ENCODE results near the gene SYNPO. TPM values are rescaled to one million over a fixed set of nuclear protein-coding genes. Genes with fewer than 3 reads are reported as not detected.

SYNPO gene
- total RNA-seq, 1 donor from 2014 or later, result 16.1 TPM

GRCh38 chr5:150655221-150655620, 14.8 kb downstream of the SYNPO start:
- DNase-seq, result no peak
- H3K36me3 Mint-ChIP-seq (ENCODE audit: unreplicated experiment), result peaks cover 4% of the 10 kb centered on the region
- H3K27ac Mint-ChIP-seq (ENCODE audit: unreplicated experiment), result no peak overlapping the region
- H3K9me3 Mint-ChIP-seq (ENCODE audit: unreplicated experiment), result peaks cover 2% of the 10 kb centered on the region
- peaks cover 32% of the 10 kb centered on the region for H3K4me1 Mint-ChIP-seq (ENCODE audit: low read depth, unreplicated experiment)
- TF ChIP-seq CTCF (IDR thresholded peaks at IDR 0.05; ENCODE audit: partially characterized antibody, unreplicated experiment), result no peak
- peaks cover 17% of the 10 kb centered on the region for H3K27me3 Mint-ChIP-seq (ENCODE audit: unreplicated experiment)
- H3K4me3 Mint-ChIP-seq (ENCODE audit: unreplicated experiment), result no peak overlapping the region

- peak; percentile 86 for DNase-seq
- Mint-ChIP-seq H3K27ac (ENCODE audit: unreplicated experiment) (no peak overlapping the region), H3K4me1 (ENCODE audit: low read depth, unreplicated experiment) (peaks cover 26% of the 10 kb centered on the region), H3K4me3 (ENCODE audit: unreplicated experiment) (peak overlapping the region; percentile 75), H3K9me3 (ENCODE audit: unreplicated experiment) (peaks cover 2% of the 10 kb centered on the region), H3K36me3 (ENCODE audit: unreplicated experiment) (peaks cover 1% of the 10 kb centered on the region), H3K27me3 (ENCODE audit: unreplicated experiment) (peaks cover 10% of the 10 kb centered on the region)
- TF ChIP-seq CTCF (IDR thresholded peaks at IDR 0.05; ENCODE audit: partially characterized antibody, unreplicated experiment), result peak; percentile 71
These were observed 16.0 kb downstream of the SYNPO start for GRCh38 chr5:150656191-150657132.

- Mint-ChIP-seq H3K9me3 (ENCODE audit: unreplicated experiment) (peaks cover 2% of the 10 kb centered on the region), H3K36me3 (ENCODE audit: unreplicated experiment) (no peaks in the 10 kb centered on the region), H3K27me3 (ENCODE audit: unreplicated experiment) (peaks cover 9% of the 10 kb centered on the region), H3K4me1 (ENCODE audit: low read depth, unreplicated experiment) (peaks cover 18% of the 10 kb centered on the region), H3K27ac (ENCODE audit: unreplicated experiment) (no peak overlapping the region), H3K4me3 (ENCODE audit: unreplicated experiment) (no peak overlapping the region)
- no peak for TF ChIP-seq CTCF (IDR thresholded peaks at IDR 0.05; ENCODE audit: partially characterized antibody, unreplicated experiment)
- no peak for DNase-seq
These were observed 17.7 kb downstream of the SYNPO start for GRCh38 chr5:150658121-150658520.

GRCh38 chr5:150658699-150659265, 18.3 kb downstream of the SYNPO start:
- no peak overlapping the region for H3K4me3 Mint-ChIP-seq (ENCODE audit: unreplicated experiment)
- peaks cover 9% of the 10 kb centered on the region for H3K27me3 Mint-ChIP-seq (ENCODE audit: unreplicated experiment)
- H3K4me1 Mint-ChIP-seq (ENCODE audit: low read depth, unreplicated experiment), result peaks cover 18% of the 10 kb centered on the region
- H3K36me3 Mint-ChIP-seq (ENCODE audit: unreplicated experiment), result no peaks in the 10 kb centered on the region
- H3K27ac Mint-ChIP-seq (ENCODE audit: unreplicated experiment), result no peak overlapping the region
- peaks cover 2% of the 10 kb centered on the region for H3K9me3 Mint-ChIP-seq (ENCODE audit: unreplicated experiment)
- no peak for TF ChIP-seq CTCF (IDR thresholded peaks at IDR 0.05; ENCODE audit: partially characterized antibody, unreplicated experiment)
- DNase-seq, result no peak
